Panc1 (cell line): ENCODE measurements around the gene LAMB4.

Experiments
- POLR2AphosphoS5 ChIP-seq: IDR thresholded peaks from 2 replicates; pipeline ENCODE4 v1.6.1; 2012; ENCODE audit warnings: mild to moderate bottlenecking, low read depth, low read length, moderate library complexity
- REST ChIP-seq, 2 experiments: IDR thresholded peaks; 2 replicates each; pipeline ENCODE4 v1.6.1; 2011 to 2012; ENCODE audit warnings: low read depth in 2 of 2, control low read depth in 1 of 2, low read length in 1 of 2, mild to moderate bottlenecking in 1 of 2, moderate library complexity in 1 of 2; ENCODE audit not compliant: insufficient read depth in 1 of 2
- SIN3A ChIP-seq: IDR thresholded peaks from 2 replicates; pipeline ENCODE4 v1.6.1; 2012; ENCODE audit warnings: low read depth, mild to moderate bottlenecking, low read length, moderate library complexity, borderline replicate concordance; ENCODE audit not compliant: insufficient read depth
- TCF7L2 ChIP-seq: IDR thresholded peaks from 2 replicates; pipeline ENCODE4 v1.6.1; 2011; ENCODE audit warnings: mild to moderate bottlenecking, low read depth, low read length, inconsistent platforms
- TF ChIP-seq, protein P1 (sequence below): fragments of 450-650 bp; IDR thresholded peaks from 2 replicates; pipeline ENCODE4 v1.5.1; 2017; ENCODE audit warnings: mild to moderate bottlenecking

GRCh38 chr7:108045669-108046068 lies 84.5 kb downstream of the LAMB4 start:
- TF ChIP-seq, protein P1, sequence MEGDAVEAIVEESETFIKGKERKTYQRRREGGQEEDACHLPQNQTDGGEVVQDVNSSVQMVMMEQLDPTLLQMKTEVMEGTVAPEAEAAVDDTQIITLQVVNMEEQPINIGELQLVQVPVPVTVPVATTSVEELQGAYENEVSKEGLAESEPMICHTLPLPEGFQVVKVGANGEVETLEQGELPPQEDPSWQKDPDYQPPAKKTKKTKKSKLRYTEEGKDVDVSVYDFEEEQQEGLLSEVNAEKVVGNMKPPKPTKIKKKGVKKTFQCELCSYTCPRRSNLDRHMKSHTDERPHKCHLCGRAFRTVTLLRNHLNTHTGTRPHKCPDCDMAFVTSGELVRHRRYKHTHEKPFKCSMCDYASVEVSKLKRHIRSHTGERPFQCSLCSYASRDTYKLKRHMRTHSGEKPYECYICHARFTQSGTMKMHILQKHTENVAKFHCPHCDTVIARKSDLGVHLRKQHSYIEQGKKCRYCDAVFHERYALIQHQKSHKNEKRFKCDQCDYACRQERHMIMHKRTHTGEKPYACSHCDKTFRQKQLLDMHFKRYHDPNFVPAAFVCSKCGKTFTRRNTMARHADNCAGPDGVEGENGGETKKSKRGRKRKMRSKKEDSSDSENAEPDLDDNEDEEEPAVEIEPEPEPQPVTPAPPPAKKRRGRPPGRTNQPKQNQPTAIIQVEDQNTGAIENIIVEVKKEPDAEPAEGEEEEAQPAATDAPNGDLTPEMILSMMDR: no peak
- TF ChIP-seq POLR2AphosphoS5 (no peak), SIN3A (no peak), TCF7L2 (no peak), REST (IDR thresholded peaks at IDR 0.05; ENCODE audit: insufficient read depth in 1 of 2, low read depth in 2 of 2, low read length in 1 of 2) (no peak)
